Jurkat, Clone E6-1 (cell line): Measurements from ENCODE around the gene AJAP1.

ENCODE experiments used
- DNase-seq: peaks from one replicate; pipeline ENCODE4 v3.0.0-alpha.2; 2011; ENCODE audit warnings: low read depth, low spot score
- H3K4me3 ChIP-seq: 2 replicates; pipeline ENCODE4 v1.5.1; 2011; ENCODE audit warnings: mild to moderate bottlenecking, low read length, control low read depth, moderate library complexity

The AJAP1 gene

DNA sequence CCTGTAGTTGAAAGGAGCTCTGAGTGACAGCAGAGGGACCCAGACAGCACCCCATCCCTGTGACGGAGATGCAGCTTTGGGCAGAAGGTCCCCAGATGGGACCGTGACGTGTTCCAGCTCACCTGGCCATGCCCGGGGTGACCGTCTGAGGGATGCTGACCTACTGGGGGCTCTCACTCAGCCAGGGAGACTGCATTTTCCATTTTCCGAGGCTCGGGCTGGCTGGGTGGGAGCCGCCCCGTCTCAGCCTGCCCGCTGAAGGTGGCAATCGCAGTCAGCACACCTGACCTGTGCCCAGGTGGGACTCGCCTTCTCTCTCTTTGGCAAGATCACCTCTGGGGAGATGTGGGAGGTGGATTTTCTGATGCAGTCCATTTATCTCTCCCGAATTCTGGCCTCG is 127.2 kb downstream of the AJAP1 start:
- no peak overlapping the region for H3K4me3 ChIP-seq
- DNase-seq: no peak

DNA sequence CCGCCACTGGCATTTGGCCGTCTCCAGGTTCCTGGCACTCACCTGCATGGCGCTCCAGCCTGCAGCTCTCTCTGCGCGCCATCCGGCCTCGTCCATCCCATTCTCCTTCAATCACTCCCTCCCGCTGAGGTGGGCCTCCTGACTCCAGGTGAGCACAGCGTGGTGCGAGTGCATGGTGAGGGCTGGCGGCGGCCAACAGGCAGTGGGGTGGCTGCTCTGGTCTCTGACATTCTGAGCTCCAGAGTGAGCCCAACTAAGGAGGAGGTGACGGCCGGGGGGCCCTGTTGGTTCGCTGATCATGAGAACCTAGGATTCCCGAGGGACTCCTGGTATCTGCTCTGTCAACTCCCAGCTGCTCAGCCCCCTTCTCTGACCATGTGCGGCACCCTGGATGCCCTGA is 130.4 kb downstream of the AJAP1 start:
- DNase-seq: no peak
- H3K4me3 ChIP-seq: no peak overlapping the region

DNA sequence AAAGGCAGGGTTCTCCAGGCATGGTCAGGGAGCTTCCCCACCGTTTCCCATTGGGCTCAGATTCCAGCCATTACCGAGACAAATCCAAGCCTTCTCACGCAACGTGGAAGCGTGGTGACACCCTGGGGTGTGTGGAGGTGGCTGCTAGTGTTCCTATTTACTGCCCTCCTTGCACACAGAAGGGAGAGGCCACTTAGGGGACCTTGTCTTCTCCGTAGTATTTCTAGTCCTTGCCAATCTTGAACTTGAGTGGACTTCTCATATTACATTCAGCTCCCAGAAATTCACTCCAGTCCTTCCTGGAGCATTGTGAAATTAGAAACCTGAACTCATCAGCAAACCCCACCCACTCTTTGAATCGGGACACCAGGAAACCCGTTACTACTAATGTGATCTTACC is 131.6 kb downstream of the AJAP1 start:
- H3K4me3 ChIP-seq: no peak overlapping the region
- no peak for DNase-seq

DNA sequence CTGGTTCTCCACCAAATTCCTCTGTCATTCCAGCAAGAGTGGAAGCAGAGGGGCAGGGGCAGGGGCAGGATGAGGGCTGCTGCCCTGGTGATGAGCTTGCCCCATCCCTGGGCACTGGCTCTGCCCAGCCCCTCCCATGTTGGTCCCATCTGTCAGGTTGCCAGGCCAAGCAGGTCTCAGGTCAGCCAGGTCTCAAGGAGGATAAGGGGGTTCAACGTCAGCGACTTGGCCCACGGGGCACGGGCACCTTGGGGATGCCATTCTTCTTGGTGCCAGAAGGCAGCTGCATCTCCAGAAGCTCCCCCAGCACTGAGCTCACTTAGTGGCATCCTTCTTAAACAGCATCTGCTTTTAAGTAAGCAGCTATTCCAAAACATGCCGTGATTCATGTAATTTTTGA is 133.1 kb downstream of the AJAP1 start:
- DNase-seq: no peak
- H3K4me3 ChIP-seq: no peak overlapping the region

DNA sequence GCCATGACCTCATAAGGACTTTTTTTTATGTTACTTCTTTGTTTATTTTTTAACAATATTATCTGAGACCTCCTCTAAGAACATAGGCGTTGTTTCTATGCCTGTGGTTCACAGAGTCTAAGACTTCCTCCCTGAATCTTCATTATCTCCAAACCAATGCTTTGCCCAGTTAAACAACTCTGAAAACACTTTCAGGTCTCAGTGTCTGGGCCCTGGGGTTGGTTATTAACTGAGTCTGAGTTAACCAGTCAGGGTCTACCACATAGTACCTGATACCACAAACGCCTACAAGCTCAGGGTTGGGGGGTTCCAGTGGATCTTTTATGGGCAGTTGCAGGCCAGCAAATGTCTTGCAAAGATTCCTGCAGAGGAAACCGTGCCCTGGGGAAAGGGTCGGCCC is 138.2 kb downstream of the AJAP1 start:
- no peak for DNase-seq
- no peak overlapping the region for H3K4me3 ChIP-seq

DNA sequence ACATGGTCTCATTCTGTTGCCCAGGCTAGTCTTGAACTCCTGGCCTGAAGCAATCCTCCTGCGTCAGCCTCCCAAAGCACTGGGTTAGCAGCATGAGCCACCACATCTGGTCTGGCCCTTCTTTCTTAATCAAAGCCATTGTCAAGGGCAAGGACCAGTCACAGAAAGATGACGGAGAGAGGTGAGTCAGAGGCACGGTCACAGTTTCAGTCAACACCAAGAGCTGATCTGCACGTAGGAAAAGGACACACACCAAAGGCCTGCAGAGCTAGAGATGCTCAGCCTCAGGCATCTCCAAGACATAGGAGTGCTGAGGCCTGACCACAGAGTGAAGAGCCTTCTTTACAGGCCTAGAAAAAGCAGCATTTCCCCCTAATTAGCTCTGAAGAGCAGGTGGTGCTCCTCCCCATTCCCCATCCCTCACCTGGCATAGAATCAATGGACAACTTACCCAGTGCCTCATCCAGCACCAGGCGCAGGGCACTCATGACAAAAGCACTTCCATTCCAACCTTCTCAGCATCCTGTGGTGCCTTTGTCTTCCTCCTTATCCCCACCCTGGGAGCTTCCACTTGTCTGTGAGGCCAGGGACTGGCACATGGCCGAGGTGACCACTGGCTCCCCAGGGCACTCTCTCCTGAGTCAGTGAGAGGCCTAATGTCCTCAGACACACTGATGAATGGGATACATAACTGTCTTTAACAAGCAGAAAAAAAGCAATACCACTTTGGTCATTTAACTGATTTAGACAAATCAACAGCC is 139.8 kb downstream of the AJAP1 start:
- no peak overlapping the region for H3K4me3 ChIP-seq
- no peak for DNase-seq

DNA sequence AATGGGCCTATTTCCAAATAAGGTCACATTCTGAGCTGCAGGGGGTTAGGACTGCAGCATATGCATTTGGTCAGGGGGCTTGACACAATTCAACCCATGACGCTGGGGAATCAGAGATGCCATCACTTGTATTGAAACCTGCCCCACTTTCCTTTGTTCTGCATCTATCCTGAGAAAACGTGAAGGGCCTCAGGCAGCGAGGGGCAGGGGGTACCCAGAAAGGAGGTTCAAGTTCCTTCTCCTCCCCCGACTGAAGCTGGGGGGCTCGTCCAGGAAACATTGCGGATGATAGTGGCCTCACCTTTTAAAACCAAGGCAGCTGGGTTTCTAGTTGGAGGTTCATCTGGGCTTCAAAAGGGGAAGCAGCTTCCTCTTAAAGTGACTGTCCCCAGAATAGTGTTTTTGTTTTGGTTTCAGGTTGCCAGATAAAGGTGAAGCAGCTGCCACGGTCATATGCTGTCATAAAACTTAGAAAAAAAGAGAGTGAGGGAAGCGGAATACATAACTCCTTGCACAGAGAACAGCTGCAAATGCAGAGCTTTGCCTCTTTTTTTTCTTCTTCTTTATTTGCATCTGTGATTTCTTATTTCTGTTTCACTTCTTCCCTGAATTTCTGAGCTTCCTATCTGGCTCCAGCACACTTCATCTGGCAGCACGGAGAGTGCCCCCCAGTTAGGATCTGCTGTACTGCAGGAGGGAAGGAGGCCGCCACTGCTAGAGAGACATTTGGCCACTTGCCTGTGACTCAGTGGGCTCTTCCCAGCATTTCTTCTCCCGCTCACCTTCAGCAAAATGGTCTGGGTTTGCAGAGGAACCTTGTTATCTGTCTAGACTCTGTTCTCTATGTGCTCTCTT is 142.0 kb downstream of the AJAP1 start:
- H3K4me3 ChIP-seq: no peak overlapping the region
- DNase-seq: no peak

DNA sequence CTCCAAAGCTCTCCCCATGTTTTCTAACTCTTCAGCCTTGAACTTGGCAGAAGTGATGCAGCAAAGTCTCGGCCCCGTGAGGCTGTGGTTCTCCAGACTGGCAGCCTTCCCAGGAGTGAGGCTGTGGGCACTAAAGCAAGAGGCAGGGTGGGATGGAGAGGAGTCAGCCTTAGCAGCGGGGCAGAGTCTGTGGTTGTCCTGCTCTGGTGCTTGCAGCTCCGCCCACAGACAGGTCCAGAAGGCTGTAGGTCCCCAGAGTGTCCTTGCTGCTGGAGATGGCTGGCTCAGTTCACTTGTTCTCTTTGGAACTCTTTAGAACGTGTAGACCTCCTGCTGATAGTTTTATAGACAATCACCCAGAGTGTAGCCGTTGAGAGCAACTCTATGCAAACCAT is 142.6 kb downstream of the AJAP1 start:
- no peak for DNase-seq
- H3K4me3 ChIP-seq: no peak overlapping the region

DNA sequence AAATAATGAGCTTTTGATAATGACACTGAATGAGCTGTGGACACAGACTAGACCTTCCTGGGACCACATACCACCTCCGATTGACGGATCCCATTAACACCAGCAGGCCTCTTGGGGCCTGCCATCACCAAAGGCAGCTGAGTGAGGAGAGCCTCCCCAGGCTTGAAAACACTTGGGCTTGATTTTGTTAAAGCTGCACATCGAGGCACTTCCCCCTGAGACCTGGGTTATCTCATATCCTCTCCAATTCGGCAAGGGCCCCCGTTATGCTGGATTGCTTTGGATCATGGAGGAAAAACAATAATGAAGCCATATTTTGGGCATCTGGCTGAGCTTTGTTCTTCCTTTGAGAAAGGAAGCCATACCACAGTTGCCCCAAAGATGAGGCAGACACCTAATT is 143.0 kb downstream of the AJAP1 start:
- DNase-seq: no peak
- no peak overlapping the region for H3K4me3 ChIP-seq

DNA sequence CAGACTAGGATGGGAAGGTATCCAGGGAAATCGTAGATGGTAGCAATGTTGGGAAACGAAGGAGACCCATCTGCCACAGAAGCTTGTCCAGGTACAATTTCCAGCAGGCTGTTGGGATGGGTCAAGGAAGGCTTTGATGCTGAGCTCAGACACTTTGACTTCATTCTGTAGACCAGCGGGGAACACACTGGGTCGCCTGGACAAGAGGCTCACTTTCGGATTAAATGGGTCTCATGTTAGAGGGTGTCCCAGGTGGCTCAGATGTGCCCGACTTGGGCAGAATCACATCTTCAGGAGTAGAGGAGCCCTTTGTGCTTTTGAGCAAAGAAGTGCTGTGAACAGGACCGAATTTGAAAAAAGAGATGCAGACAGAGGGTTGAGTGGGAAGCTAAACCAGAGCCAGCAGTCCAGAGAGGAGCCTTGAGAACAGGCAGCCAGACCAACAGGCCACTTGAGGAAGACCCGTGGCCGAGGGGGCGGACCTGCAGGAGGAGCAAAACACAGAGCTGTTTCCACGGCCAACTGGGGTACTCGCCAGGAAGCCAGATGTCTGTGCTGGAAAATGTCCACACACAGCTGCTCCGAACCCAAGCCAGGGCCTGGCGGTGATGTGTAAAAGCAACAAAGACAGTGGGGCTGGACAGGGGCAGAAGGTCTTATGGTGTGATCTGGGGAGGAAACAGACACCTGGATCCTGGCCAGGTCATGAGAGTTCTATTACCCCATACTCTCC is 146.9 kb downstream of the AJAP1 start:
- no peak overlapping the region for H3K4me3 ChIP-seq

DNA sequence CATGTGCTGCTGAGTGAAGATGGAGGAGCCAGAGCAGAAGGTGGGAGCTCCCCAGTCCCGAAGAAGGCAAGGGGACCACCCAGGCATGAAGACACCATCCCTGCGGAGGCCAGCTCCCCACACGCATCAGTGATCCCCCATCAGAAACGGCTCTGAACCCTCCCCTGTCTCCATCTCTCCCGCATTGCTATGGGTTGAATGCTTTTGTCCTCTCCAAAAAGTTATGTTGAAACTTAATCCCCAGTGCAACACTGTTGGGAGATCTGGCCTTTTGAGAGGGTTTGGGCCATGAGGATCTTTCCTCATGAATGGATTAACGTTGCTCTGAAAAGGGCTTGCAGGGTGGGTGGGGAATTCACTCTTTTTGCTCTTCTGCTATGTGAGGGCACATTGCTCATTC is 147.6 kb downstream of the AJAP1 start:
- DNase-seq: no peak
- no peak overlapping the region for H3K4me3 ChIP-seq

More for the DNA sequence above, 146.9 kb downstream of the AJAP1 start:
- no peak for DNase-seq

DNA sequence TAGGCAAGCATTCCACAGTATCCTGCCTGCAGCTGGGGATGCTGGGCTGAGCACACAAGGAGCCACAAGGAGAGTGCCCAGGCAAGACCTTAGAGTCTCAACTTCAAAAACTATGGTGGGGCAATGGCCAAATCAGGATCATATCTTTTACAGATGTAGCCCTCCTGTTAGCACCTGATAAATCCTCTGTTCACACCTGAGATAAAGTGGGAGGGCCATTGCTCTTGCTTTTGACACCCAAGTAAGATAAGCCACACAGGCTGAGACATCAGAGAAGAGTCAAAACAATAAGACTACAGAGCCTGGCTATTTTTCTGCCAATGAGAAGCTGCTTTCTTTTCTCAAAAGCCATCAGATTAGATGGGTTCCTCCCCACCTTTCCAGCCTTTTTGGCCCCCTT is 148.9 kb downstream of the AJAP1 start:
- H3K4me3 ChIP-seq: no peak overlapping the region
- no peak for DNase-seq

DNA sequence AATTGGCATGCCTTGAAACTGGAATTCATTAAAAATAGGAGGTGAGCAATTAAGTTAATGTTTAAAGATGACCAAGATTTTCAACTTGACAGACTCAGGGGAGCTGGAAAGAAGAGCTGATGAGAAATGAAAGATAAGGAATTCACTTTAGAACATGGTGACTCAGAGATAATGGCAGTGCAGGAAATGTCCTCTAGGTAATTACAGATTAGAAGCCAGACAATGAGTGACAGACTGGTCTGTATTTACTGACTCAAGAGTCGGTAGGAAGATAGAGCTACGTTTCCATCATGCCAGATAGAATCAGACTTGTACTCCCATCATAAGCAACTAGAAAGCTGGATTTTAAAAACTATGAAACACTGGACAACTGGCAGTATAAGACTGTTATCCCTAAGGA is 151.6 kb downstream of the AJAP1 start:
- DNase-seq: no peak

DNA sequence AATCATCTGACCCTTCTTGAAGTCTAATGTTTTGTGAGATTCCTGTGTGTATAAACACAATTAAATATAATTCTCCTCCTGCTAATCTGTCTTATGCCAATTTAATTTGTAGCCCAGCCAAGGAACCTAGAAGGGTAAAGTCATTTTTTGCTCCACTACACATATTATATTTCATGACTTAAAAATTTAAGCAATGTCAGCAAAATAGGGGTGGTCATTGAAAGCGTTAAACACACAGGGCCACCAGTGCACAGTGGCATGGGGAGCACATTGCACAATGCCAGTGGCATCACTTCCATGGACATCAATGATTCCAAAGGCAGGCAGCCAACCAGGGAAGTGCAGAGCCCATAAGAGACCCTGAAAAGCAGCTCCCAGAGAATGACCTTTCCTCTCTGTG is 166.1 kb downstream of the AJAP1 start:
- no peak for DNase-seq
- no peak overlapping the region for H3K4me3 ChIP-seq

More for the DNA sequence above, 151.6 kb downstream of the AJAP1 start:
- H3K4me3 ChIP-seq: no peak overlapping the region

DNA sequence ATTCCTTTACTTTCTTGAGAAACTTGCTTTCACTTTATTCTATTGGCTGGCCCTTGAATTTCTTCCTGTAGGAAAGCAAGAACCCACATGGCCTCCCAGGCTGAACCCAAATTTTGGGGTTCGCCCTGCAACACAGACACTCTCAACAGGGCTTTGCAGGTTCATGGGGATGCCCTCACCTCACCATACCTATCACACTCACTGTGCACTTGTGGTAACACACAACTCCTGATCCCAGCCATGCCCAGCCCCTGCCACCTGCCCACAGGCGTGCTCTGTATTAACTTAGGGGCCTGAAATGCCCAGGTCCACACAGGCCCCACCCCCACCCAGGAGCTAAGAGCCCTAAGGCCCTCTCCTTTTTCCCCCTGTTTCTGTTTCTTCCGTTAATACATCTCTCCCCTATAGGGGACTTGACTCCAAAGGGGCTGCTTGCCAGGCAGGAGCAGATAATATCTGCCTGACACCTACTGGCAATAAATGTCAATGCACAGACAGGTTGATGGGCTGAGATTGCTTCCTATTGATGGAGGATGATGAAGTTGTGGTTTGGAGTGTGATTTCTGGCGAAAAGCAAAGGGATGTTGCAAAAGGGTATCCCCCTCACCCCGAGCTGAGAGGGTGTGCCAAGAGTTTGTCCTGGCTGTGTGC is 171.5 kb downstream of the AJAP1 start:
- peak; percentile 8 for DNase-seq
- no peak overlapping the region for H3K4me3 ChIP-seq

DNA sequence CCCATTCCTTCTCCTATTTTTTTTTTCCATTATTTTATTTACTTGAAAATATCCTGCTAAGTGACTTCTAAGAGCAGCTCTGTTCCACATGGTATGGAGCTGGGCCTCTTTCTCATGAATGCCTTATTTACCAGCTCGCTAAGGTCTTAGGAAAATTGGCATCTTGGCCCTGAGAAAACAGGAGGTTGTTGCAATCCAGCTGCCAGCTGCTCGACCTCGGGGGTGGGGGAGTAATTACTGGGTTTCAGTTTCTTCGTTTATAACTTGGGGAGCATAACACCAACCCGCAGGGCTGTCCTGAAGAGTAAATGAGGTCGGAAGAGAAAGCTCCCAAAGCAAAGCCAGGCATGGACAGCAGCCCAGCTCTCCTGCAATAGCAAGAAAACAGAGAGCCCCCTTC is 176.3 kb downstream of the AJAP1 start:
- H3K4me3 ChIP-seq: no peak overlapping the region
- no peak for DNase-seq

DNA sequence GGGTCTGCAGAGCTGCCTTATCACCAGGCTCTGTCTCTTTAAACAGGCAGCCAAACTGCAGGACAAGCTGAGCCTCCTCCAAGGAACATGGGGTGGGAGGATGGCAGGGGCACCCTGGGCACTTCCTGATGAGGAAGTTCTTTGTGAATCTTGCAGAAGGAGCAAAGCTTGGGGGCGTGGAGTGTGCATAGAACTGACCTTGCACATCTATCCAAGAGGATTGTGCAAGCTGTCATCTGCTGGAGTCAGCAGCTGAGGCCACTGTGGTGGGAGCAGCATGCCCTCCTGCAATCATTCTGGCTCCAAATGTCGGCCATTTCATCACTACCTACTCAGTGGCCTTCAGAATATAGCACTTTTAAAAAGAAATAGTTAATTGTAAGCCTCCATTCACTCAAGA is 182.2 kb downstream of the AJAP1 start:
- no peak for DNase-seq

DNA sequence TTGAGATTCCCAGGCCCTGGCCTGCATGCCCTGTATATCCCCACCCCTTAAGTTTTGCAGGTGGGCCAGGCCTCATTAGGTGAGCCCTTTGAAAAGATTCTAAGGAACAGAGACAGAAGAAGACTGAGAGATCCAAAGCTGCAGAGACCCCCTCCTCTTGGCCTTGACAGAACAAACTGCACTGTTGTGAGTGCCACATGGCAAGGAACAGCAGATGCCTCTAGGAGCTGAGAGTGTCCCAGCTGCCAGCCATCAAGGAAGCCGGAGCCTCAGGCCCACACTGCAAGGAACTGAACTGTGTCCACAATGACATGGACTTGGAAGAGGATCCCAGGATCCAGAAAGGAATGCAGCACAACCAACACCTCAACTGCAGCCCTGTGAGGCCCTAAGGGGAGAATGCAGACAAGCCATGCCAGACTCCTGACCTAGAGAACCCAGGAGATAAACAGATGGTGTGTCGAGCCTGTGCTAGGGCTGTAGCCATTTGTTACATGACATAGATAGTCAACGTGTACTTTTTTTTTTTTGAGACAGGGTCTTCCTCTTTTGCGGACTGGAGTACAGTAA is 182.7 kb downstream of the AJAP1 start:
- no peak overlapping the region for H3K4me3 ChIP-seq
- no peak for DNase-seq

More for the DNA sequence above, 182.2 kb downstream of the AJAP1 start:
- no peak overlapping the region for H3K4me3 ChIP-seq

DNA sequence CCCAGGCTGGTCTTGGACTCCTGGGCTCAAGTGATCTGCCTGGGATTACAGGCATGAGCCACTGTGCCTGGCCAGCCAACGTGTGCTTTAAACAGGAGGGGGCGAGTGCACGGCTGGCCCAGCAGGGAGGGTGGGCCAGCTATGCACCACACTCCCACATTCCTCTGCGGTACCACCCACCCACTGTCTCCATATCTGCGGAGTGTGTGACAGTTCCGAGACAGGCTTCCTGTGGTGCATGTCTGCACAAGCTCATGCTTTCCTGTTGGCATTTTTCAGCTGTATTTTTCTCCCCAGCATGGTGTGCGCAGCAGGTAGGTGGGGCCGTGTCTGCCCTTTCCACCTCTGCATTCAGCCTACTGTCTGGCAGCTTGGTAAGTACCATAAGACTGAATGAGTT is 183.3 kb downstream of the AJAP1 start:
- no peak for DNase-seq
- no peak overlapping the region for H3K4me3 ChIP-seq
